ENCODE measurements around the gene CCSER1.

DNA sequence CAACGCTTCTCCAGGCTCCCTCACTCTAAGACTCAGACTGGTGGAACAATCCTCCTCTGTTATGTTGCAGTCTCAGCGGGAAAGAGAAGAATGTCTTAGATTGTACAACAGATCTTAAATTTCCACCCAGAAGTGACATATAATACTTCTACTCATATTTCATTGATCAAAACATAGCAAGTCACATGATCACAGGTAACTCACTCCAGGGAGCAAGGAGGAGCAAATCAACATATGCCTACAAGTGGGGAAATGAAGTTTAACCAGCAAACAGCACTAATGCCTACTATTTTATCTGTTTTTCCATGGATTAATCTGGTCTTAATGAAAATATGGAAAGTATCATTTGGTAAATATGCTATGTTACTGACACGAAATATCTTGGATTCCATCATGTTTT lies 819.8 kb downstream of the CCSER1 start:
- TF ChIP-seq CTCF (conservative IDR thresholded peaks at IDR 0.05 in 1 of 2, IDR thresholded peaks at IDR 0.05 in 1 of 2; ENCODE audit: low read depth in 1 of 2, low read length in 2 of 2): no peak
- no peak for TF ChIP-seq EZH2 (IDR thresholded peaks at IDR 0.05; ENCODE audit: low read length, missing control alignments)

Data from fibroblast of lung (primary cell).